Progenitor cell of endocrine pancreas (in vitro differentiated cells): Measurements from ENCODE around the gene ATP8A2. TPM values are rescaled to one million over a fixed set of nuclear protein-coding genes. Genes with fewer than 3 reads are reported as not detected.
"Not testable (repeated sequence)": the region's sequence is repeated elsewhere in the genome, so short reads cannot be mapped to it uniquely, and the experiment has no call there.

Experiments used
- DNase-seq: peaks from one replicate; pipeline ENCODE4 v3.0.0; 2021; ENCODE audit warnings: low spot score; ENCODE audit not compliant: unreplicated experiment
- H3K27ac Mint-ChIP-seq: 2 replicates; pipeline ENCODE4 v1.8.0; 2021; ENCODE audit warnings: mild to moderate bottlenecking, moderate library complexity, mixed read lengths
- H3K27me3 Mint-ChIP-seq: 2 replicates; pipeline ENCODE4 v1.8.0; 2021; ENCODE audit warnings: mixed read lengths
- H3K36me3 Mint-ChIP-seq: 2 replicates; pipeline ENCODE4 v1.8.0; 2022; ENCODE audit warnings: mixed read lengths; ENCODE audit not compliant: insufficient read depth
- H3K4me1 Mint-ChIP-seq: 2 replicates; pipeline ENCODE4 v1.8.0; 2021; ENCODE audit warnings: low read depth, mixed read lengths
- H3K4me3 Mint-ChIP-seq: 2 replicates; pipeline ENCODE4 v1.8.0; 2021; ENCODE audit warnings: low read depth, mild to moderate bottlenecking, moderate library complexity, mixed read lengths
- H3K9me3 Mint-ChIP-seq: 2 replicates; pipeline ENCODE4 v1.8.0; 2021; ENCODE audit warnings: low read depth, mixed read lengths
- total RNA-seq: library from RNA; stranded (reverse); gene quantifications from 2 replicates; pipeline ENCODE4 v1.2.1, GENCODE V29; 2021
- TF ChIP-seq, protein P1 (sequence below): fragments of 200-600 bp; sonication (generic); IDR thresholded peaks from one replicate; pipeline ENCODE4 v1.5.0; 2021; ENCODE audit warnings: antibody characterized with exemption, mild to moderate bottlenecking; ENCODE audit not compliant: unreplicated experiment

ATP8A2 gene
- total RNA-seq, 1 donor from 2014 or later, result 0.38 TPM

DNA sequence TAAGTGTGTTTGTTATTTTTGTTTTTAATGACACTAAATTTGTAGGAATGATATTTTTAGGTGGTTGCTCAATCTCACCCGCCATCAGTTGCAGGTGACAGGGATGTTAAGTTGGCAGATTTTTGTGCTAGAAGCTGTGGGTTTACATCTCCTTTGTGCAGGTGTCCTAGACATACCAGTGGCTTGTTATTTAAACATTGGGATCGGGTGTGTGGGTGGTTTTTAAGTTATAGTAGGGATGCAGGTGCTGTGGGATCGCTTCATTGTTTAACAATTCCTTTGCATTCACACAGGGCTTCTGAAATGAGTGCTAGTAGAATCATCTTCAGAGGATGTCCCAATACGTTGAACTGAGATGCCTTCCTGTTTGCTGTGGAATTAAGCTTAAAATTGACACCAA is 580.1 kb downstream of the ATP8A2 start:
- Mint-ChIP-seq H3K4me3 (no peak overlapping the region), H3K36me3 (peaks cover 2% of the 10 kb centered on the region), H3K4me1 (peaks cover 5% of the 10 kb centered on the region), H3K27ac (no peak overlapping the region), H3K9me3 (no peaks in the 10 kb centered on the region), H3K27me3 (peaks cover 2% of the 10 kb centered on the region)
- no peak for DNase-seq
- TF ChIP-seq, protein P1, sequence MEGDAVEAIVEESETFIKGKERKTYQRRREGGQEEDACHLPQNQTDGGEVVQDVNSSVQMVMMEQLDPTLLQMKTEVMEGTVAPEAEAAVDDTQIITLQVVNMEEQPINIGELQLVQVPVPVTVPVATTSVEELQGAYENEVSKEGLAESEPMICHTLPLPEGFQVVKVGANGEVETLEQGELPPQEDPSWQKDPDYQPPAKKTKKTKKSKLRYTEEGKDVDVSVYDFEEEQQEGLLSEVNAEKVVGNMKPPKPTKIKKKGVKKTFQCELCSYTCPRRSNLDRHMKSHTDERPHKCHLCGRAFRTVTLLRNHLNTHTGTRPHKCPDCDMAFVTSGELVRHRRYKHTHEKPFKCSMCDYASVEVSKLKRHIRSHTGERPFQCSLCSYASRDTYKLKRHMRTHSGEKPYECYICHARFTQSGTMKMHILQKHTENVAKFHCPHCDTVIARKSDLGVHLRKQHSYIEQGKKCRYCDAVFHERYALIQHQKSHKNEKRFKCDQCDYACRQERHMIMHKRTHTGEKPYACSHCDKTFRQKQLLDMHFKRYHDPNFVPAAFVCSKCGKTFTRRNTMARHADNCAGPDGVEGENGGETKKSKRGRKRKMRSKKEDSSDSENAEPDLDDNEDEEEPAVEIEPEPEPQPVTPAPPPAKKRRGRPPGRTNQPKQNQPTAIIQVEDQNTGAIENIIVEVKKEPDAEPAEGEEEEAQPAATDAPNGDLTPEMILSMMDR, result no peak

- H3K9me3 Mint-ChIP-seq, H3K36me3 Mint-ChIP-seq, DNase-seq, H3K27me3 Mint-ChIP-seq, H3K4me3 Mint-ChIP-seq, H3K4me1 Mint-ChIP-seq, H3K27ac Mint-ChIP-seq: not testable (repeated sequence)
Observed at GRCh38 chr13:25954080-25954479, 582.3 kb downstream of the ATP8A2 start.

- not testable (repeated sequence) for H3K4me3 Mint-ChIP-seq, H3K27ac Mint-ChIP-seq, H3K4me1 Mint-ChIP-seq, H3K9me3 Mint-ChIP-seq, H3K27me3 Mint-ChIP-seq, DNase-seq, H3K36me3 Mint-ChIP-seq
Observed at GRCh38 chr13:25954943-25955342, 583.2 kb downstream of the ATP8A2 start.

DNA sequence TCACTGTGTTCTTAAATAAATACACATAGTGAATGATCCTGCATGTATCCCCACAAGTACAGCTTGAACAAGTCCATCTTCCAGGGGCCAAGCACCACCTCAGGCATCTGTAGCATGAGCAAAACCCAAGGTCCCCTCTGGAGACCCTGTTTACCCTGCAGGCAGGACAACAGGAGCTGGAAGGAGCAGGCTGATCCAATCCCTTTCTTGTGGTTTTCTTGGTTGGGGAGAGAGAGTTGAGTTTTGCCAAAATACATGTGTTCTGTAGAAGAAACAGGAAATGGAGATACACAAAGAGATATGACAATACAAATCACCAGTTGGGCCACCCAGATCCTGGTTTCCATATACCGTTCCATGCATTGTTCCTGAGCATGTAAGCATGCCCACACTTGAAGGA is 587.2 kb downstream of the ATP8A2 start:
- Mint-ChIP-seq H3K27me3 (peaks cover 17% of the 10 kb centered on the region), H3K36me3 (peaks cover 2% of the 10 kb centered on the region), H3K4me3 (no peak overlapping the region), H3K9me3 (no peaks in the 10 kb centered on the region), H3K4me1 (peaks cover 5% of the 10 kb centered on the region), H3K27ac (no peak overlapping the region)
- no peak for DNase-seq
- TF ChIP-seq, protein P1, result no peak

DNA sequence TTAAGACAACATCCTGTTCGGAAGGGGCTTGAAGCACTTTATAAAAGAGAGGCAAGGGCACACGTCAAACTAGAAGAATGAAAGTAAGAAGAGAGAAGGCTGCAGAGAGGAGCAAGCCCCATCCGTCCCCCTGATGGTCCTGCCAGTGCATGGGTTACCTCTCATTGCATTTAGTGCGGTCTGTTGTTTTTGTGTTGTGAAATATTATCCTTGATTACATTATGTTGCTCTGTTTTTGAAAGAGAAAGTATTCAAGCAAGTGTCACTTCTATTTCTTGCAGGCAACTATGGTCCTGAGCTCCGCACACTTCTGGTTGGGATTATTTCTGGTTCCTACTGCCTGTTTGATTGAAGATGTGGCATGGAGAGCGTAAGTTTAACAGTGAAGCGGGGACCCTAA is 589.5 kb downstream of the ATP8A2 start:
- TF ChIP-seq, protein P1, result no peak
- no peak for DNase-seq
- H3K27ac Mint-ChIP-seq, result no peak overlapping the region
- H3K36me3 Mint-ChIP-seq, result peaks cover 1% of the 10 kb centered on the region
- H3K9me3 Mint-ChIP-seq, result no peaks in the 10 kb centered on the region
- H3K27me3 Mint-ChIP-seq, result peaks cover 24% of the 10 kb centered on the region
- H3K4me3 Mint-ChIP-seq, result no peak overlapping the region
- H3K4me1 Mint-ChIP-seq, result no peaks in the 10 kb centered on the region

DNA sequence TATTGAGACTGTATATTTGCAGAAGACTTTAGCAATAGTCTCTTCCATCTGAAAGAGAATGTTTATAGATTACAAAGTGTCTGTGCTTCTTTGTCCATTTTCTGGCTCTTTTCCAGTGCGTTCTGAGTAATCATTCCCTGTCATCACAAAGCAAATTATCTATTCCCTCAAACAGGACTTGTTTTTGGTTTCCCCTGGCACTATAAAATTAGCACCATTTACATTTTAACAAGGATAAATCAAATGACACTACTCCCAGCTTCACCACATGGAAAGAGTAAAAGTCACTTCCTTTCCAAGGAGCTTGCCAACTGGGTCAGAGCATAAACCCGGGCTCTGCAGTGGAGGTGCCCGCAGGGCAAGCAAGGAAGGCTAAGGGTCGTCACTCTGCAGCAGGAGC is 591.9 kb downstream of the ATP8A2 start:
- Mint-ChIP-seq H3K27ac (no peak overlapping the region), H3K4me3 (no peak overlapping the region), H3K4me1 (peaks cover 4% of the 10 kb centered on the region), H3K27me3 (peaks cover 36% of the 10 kb centered on the region), H3K36me3 (no peaks in the 10 kb centered on the region), H3K9me3 (no peaks in the 10 kb centered on the region)
- TF ChIP-seq, protein P1, result no peak
- DNase-seq, result no peak
